SW 1271 (cell line): ENCODE measurements around the gene DAG1.

ENCODE experiments used
- DNase-seq, 2 experiments: peaks; one replicate each; lab custom pipeline; 2025; lab: John Stamatoyannopoulos, UW

DAG1 gene

DNA sequence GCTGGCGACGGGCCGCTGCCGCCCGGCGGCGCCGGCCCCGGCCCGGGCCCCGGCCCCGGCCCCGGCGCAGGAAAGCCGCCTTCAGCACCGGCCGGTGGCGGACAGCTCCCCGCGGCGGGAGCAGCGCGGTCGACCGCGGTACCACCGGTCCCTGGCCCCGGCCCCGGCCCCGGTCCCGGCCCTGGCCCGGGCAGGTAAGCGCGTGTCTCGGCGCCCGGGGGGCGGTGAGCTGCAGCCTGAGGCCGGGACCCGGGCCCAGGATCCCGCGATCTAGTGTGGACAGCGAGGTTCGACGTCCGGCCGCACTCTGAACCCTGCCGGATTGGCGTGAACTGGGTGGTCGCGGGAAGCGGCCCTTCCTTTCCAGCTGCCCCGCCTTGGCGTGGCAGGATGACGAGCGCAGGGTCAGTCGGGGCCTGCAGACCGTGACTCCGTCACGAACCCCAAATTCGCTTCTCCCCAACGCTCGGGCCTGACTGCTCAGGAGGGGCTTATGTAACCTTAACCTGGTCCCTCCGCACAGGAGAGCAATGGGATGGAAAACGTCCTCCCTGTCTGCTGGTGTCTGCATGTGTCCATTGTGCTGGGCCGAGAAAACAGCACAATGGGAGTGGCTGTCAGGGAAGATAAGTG lies 84.7 kb downstream of the DAG1 start:
- DNase-seq = no peak

DNA sequence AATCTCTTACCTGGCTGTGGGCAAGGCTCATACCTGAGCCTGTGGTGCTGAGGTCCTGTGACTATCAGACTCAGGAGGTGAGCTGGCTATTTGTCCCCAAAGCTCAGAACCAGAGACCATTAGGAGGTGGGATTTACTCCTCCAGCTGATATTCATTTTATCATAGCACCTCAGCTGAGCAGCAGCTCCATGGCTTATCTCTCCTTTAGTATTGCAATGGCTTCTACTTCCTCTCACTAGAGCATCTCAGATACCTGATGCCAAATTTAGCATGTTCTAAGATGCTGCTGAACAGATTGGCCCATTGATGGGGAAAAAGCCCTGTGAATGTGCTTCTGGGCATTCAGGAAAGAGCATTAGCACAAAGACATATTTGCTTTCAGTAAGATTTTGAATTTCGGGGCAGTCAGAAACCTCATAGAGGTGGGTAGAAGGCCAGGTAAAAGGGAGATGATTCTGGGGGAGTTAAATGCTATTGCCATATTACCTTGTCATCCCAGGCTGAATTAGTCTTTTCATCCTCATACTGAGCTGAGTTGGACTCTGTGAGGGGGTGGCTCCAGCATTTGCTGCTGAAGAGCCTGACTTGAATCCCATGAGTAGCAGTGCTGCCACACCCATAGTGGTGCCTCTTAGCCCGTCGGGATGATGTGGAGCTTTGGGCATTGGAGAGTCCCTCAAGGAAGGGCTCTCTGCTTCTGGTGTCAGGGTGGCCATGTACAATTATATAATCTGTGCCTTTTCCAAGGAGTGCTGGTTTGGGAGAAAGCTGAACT lies 86.6 kb downstream of the DAG1 start:
- DNase-seq = no peak

DNA sequence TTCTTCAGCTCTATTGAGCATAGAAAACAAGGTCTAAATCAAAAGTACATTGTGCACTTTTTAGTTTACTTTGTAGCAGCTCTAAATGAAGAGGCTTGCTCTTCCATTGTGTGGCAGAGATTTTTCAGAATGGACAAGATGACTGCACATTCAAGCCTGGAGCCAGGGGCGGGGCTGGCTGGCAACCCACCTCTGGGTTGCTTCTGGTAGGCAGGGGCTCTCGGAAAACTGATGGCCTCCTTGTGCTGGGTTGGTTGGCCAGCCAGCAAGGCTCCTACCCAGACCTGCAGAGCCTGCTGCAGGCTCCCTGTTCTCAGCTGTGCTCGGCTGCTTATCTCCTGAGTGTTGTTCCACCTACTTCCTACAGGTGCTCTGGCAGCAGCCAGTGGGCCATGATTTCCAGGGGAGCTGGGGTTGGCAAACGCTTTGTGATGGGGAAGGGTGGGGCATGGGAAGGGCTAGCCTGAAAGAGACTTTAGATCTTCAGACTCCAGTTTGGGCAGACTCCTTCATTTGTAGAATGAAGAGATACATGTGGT lies 93.0 kb downstream of the DAG1 start:
- DNase-seq = no peak

DNA sequence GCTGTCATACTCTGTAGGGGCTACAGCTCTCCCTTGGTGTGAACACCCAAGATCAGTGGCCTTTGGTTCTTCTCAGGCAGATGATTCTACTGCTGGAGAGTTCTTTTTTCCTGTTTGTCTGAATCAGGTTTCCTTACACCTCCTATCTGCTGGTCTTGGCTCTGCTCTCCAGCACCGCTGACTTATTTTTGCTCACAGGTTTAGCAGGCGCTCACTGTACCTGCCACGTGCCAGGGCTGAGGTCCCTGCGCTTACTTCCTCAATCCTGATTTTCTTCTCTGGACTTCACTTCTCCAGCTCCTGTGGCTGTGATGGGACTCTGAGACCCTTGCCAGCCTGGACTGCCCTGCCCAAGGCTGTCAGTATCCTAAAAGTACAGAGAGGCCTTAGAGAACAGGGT lies 93.7 kb downstream of the DAG1 start:
- DNase-seq = no peak

DNA sequence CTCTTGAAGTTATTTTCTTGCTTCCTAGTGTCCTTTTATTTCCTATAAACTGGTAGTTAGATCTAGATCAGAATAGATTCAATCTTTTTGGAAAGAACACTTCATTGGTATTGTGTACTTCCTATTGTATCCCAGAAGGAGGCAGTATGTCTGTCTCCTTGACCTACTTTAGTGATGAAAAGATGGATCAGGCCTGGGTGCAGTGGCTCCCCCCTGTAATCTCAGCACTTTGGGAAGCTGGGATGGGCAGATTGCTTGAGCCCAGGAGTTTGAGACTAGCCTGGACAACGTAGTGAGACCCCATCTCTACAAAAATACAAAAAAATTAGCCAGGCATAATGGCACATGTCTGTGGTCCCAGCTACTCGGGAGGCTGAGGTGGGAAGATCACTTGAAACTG lies 96.2 kb downstream of the DAG1 start:
- no peak for DNase-seq

DNA sequence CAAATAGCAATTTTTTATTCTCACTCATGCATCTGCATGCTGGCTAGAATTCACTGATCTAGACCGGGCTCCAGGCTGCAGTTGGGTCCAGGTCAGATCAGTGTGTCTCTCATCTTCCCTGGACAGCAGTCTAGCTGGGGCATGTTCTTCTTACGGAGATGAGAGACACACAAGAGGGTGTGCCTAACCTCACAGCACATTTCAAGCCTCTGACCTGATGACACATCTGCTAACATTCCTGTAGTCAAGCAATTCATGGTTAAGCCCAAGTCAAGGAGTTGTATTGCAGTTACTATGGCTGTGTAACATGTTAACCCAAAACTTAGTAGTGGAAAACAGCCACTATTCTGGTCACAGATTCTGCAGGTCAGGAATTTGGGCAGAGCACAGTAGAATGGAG lies 97.3 kb downstream of the DAG1 start:
- DNase-seq = no peak

DNA sequence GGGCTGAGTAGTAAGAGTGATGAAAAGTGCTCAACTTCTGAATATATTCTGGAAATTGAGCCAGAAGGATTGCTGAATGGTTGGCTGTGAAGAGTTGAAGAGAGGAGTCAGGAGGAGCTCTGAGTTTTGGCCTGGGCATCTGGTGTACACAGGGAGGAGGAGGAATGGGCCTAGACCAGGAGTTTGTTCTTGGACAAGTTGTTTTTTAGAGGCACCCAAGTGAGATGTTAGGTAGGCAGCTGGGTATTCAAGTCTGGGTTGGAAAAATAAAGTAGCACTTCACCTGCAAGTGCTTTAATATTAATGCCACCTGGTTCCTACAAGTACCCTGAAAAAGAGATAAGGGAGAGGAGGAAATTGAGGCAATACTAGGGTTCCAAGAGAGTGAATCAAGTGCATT lies 98.9 kb downstream of the DAG1 start:
- no peak for DNase-seq

DNA sequence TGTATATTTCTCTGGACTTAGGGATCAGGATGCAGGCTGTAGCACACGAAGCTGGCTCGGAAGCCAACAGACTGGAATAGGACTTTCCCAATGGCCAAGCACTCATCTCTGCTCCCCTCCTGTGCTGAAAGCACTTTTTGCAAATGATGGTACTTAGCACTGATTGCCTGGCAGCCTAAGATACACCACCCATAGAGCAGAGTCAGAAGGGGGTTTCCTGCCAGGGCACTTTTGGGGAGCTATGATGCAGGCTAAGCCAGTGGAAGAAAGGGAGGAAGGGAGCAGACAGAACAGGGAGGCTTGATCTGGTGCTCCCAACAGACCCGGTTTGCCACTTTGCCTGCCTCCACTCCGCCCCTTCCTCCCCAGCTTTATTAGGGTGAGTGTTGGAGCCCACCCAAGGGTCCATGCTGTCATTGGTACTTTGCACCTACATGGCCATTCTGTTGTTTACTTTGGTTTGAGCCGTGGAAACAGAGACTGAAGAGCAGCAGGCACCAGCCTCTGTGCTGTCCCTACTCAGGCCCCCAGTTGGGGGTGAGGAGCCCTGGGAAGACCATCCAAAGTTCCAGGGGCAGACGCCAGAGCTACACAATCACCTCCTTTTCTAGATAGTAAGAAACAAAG lies 100.1 kb downstream of the DAG1 start:
- no peak for DNase-seq

DNA sequence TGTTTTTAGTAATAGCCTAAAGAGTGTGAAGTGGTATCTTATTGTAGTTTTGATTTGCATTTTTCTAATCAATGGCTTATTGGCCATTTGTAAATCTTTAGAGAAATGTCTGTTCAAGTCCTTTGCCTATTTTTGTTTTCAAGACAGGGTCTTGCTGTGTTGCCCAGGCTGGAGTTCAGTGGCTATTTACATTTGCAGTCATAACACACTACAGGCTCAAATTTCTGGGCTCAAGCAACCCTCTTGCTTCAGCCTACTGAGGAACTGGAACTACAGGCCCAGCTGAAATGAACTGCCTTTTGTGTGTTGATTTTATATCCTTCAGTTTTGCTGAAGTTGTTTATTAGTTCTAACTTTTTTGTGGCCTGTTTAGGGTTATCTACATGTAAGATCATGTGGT lies 112.1 kb downstream of the DAG1 start:
- no peak for DNase-seq
